Mesenchymal stem cell (in vitro differentiated cells and primary cell): ENCODE data around the gene METTL13.

Experiments used
- DNase-seq: peaks from one replicate; pipeline ENCODE4 v3.0.0-alpha.2; 2013
- H2AFZ ChIP-seq: one replicate; pipeline ENCODE4 v1.6.1; 2013; ENCODE audit warnings: low read depth, mild to moderate bottlenecking, control low read depth, inconsistent platforms, low read length, moderate library complexity
- H2AK5ac ChIP-seq: 2 replicates; pipeline ENCODE4 v1.6.1; 2013; ENCODE audit warnings: low read length, moderate library complexity, mild to moderate bottlenecking, inconsistent platforms; ENCODE audit not compliant: severe bottlenecking
- H2BK120ac ChIP-seq: one replicate; pipeline ENCODE4 v1.6.1; 2013; ENCODE audit warnings: low read depth, mild to moderate bottlenecking, inconsistent platforms, low read length, moderate library complexity
- H2BK12ac ChIP-seq, 2 experiments: one replicate each; pipeline ENCODE4 v1.6.1; 2013; ENCODE audit warnings: inconsistent platforms in 2 of 2, low read length in 2 of 2, mild to moderate bottlenecking in 2 of 2, moderate library complexity in 2 of 2, control low read depth in 1 of 2
- H2BK15ac ChIP-seq: one replicate; pipeline ENCODE4 v1.6.1; 2013; ENCODE audit warnings: mild to moderate bottlenecking, low read depth, inconsistent platforms; ENCODE audit not compliant: poor library complexity, severe bottlenecking
- H2BK5ac ChIP-seq: 2 replicates; pipeline ENCODE4 v1.6.1; 2013; ENCODE audit warnings: low read depth, mild to moderate bottlenecking, low read length, control low read depth, inconsistent platforms; ENCODE audit not compliant: poor library complexity, severe bottlenecking
- H3K14ac ChIP-seq, 2 experiments: one replicate each; pipeline ENCODE4 v1.6.1; 2013; ENCODE audit warnings: inconsistent platforms in 2 of 2, low read length in 2 of 2, control low read depth in 1 of 2, mild to moderate bottlenecking in 1 of 2, moderate library complexity in 1 of 2
- H3K18ac ChIP-seq, 2 experiments: one replicate each; pipeline ENCODE4 v1.6.1; 2013; ENCODE audit warnings: inconsistent platforms in 2 of 2, low read length in 2 of 2, control low read depth in 1 of 2, low read depth in 1 of 2, mild to moderate bottlenecking in 1 of 2
- H3K23ac ChIP-seq, 2 experiments: one replicate each; pipeline ENCODE4 v1.6.1; 2013; ENCODE audit warnings: inconsistent platforms in 2 of 2, low read length in 2 of 2, mild to moderate bottlenecking in 2 of 2, moderate library complexity in 2 of 2, control low read depth in 1 of 2
- H3K27ac ChIP-seq: 2 replicates; pipeline ENCODE4 v1.5.1; 2013; ENCODE audit warnings: mild to moderate bottlenecking, moderate library complexity, low read length, control low read depth, inconsistent platforms; ENCODE audit not compliant: poor library complexity, severe bottlenecking
- H3K27me3 ChIP-seq, 2 experiments: 2 replicates each; pipeline versions ENCODE4 v1.6.1 to v1.7.0; 2013; ENCODE audit warnings: low read length in 2 of 2, mild to moderate bottlenecking in 2 of 2, moderate library complexity in 2 of 2, control low read depth in 1 of 2, inconsistent platforms in 1 of 2; ENCODE audit not compliant: control insufficient read depth in 1 of 2, insufficient read depth in 1 of 2
- H3K36me3 ChIP-seq, 2 experiments: 2 replicates each; pipeline versions ENCODE4 v1.6.1 to v1.7.0; 2013; ENCODE audit warnings: low read length in 2 of 2, control low read depth in 1 of 2, inconsistent platforms in 1 of 2, low read depth in 1 of 2, mild to moderate bottlenecking in 1 of 2; ENCODE audit not compliant: insufficient read depth in 2 of 2, control insufficient read depth in 1 of 2
- H3K4ac ChIP-seq, 2 experiments: one replicate each; pipeline ENCODE4 v1.6.1; 2013; ENCODE audit warnings: inconsistent platforms in 2 of 2, low read length in 2 of 2, mild to moderate bottlenecking in 2 of 2, moderate library complexity in 2 of 2, control low read depth in 1 of 2, low read depth in 1 of 2
- H3K4me1 ChIP-seq: 2 replicates; pipeline ENCODE4 v1.6.1; 2013; ENCODE audit warnings: low read depth, low read length, control low read depth; ENCODE audit not compliant: control insufficient read depth, insufficient read depth
- H3K4me2 ChIP-seq: 2 replicates; pipeline ENCODE4 v1.6.1; 2013; ENCODE audit warnings: low read length, mild to moderate bottlenecking, inconsistent platforms; ENCODE audit not compliant: poor library complexity, severe bottlenecking
- H3K4me3 ChIP-seq, 2 experiments: 2 replicates each; pipeline versions ENCODE4 v1.5.1 to v1.7.0; 2013; ENCODE audit warnings: low read length in 2 of 2, mild to moderate bottlenecking in 2 of 2, control low read depth in 1 of 2, low read depth in 1 of 2; ENCODE audit not compliant: insufficient read depth in 1 of 2
- H3K79me1 ChIP-seq: replicated peaks from 2 replicates; pipeline ENCODE4 v1.6.1; 2013; ENCODE audit warnings: mild to moderate bottlenecking, control low read depth, low read length, inconsistent platforms; ENCODE audit not compliant: poor library complexity, severe bottlenecking
- H3K9ac ChIP-seq: 2 replicates; pipeline ENCODE4 v1.7.0; 2013; ENCODE audit warnings: mild to moderate bottlenecking, low read length, moderate library complexity
- H3K9me3 ChIP-seq: 2 replicates; pipeline ENCODE4 v1.7.0; 2013; ENCODE audit warnings: mild to moderate bottlenecking, low read length; ENCODE audit not compliant: control insufficient read depth
- H4K8ac ChIP-seq: one replicate; pipeline ENCODE4 v1.6.1; 2013; ENCODE audit warnings: inconsistent platforms, mild to moderate bottlenecking, low read length, moderate library complexity
- H4K91ac ChIP-seq: one replicate; pipeline ENCODE4 v1.6.1; 2013; ENCODE audit warnings: mild to moderate bottlenecking, low read length, inconsistent platforms
- WGBS: methylation state at CpG from one replicate; pipeline ENCODE4 v1.1.7; 2013; ENCODE audit warnings: mixed read lengths; 5-methylcytosine and 5-hydroxymethylcytosine counted together

Gene METTL13

GRCh38 chr1:171785766-171786165 is 4.3 kb downstream of the METTL13 start:
- no peak overlapping the region for H3K4ac ChIP-seq
- no peaks in the 10 kb centered on the region for H3K27me3 ChIP-seq
- H3K27ac ChIP-seq, result no peak overlapping the region
- no peak overlapping the region for H2BK120ac ChIP-seq
- H2AK5ac ChIP-seq, result no peak overlapping the region
- H3K9me3 ChIP-seq, result no peaks in the 10 kb centered on the region
- H2AFZ ChIP-seq, result no peak overlapping the region
- H3K4me2 ChIP-seq, result no peak overlapping the region
- H3K23ac ChIP-seq, result no peak overlapping the region
- H3K79me1 ChIP-seq, result peaks cover 45% of the 10 kb centered on the region
- 92% methylated on average over 9 of the region's 9 CpGs for WGBS
- no peak overlapping the region for H2BK12ac ChIP-seq
- no peak overlapping the region for H2BK15ac ChIP-seq
- peaks cover 7% of the 10 kb centered on the region for H3K4me1 ChIP-seq
- no peak overlapping the region for H4K91ac ChIP-seq
- no peak overlapping the region for H4K8ac ChIP-seq
- DNase-seq, result no peak
- no peak overlapping the region for H3K9ac ChIP-seq
- no peak overlapping the region for H3K4me3 ChIP-seq
- H3K36me3 ChIP-seq, result peaks cover 40 to 70% of the 10 kb centered on the region in 2 experiments
- no peak overlapping the region for H2BK5ac ChIP-seq
- no peak overlapping the region for H3K18ac ChIP-seq
- H3K14ac ChIP-seq, result no peak overlapping the region

- Histone ChIP-seq H2BK15ac (no peak overlapping the region), H3K9me3 (no peaks in the 10 kb centered on the region), H3K4me2 (no peak overlapping the region), H2AFZ (no peak overlapping the region), H3K4ac (no peak overlapping the region), H3K27ac (no peak overlapping the region), H2BK12ac (no peak overlapping the region), H2BK5ac (no peak overlapping the region), H3K27me3 (no peaks in the 10 kb centered on the region), H4K91ac (no peak overlapping the region), H3K79me1 (peaks cover 45% of the 10 kb centered on the region), H2BK120ac (no peak overlapping the region), H2AK5ac (no peak overlapping the region), H3K4me1 (peaks cover 7% of the 10 kb centered on the region), H3K23ac (no peak overlapping the region), H3K18ac (no peak overlapping the region), H4K8ac (no peak overlapping the region), H3K9ac (no peak overlapping the region), H3K4me3 (no peak overlapping the region), H3K36me3 (peaks cover 40 to 78% of the 10 kb centered on the region in 2 experiments), H3K14ac (no peak overlapping the region)
- 100% methylated on average over 2 of the region's 2 CpGs for WGBS
- DNase-seq, result no peak
Observed at GRCh38 chr1:171786534-171786933, 5.1 kb downstream of the METTL13 start.

GRCh38 chr1:171787686-171788480 is 6.4 kb downstream of the METTL13 start:
- Histone ChIP-seq H3K79me1 (peaks cover 40% of the 10 kb centered on the region), H2BK120ac (no peak overlapping the region), H2AK5ac (no peak overlapping the region), H3K36me3 (peaks cover 44 to 91% of the 10 kb centered on the region in 2 experiments), H2BK15ac (no peak overlapping the region), H4K91ac (no peak overlapping the region), H3K14ac (no peak overlapping the region), H3K4ac (no peak overlapping the region), H3K4me2 (no peak overlapping the region), H3K27ac (no peak overlapping the region), H2BK5ac (no peak overlapping the region), H2AFZ (no peak overlapping the region), H2BK12ac (no peak overlapping the region), H3K4me1 (peaks cover 7% of the 10 kb centered on the region), H3K23ac (no peak overlapping the region), H3K9ac (peak overlapping the region; percentile 76), H3K4me3 (no peak overlapping the region), H4K8ac (no peak overlapping the region), H3K18ac (no peak overlapping the region), H3K27me3 (no peaks in the 10 kb centered on the region), H3K9me3 (no peaks in the 10 kb centered on the region)
- DNase-seq, result no peak
- WGBS, result 98% methylated on average over 12 of the region's 15 CpGs

GRCh38 chr1:171788696-171789095 is 7.2 kb downstream of the METTL13 start:
- H2BK120ac ChIP-seq, result no peak overlapping the region
- no peak overlapping the region for H3K4me2 ChIP-seq
- H3K4me3 ChIP-seq, result peak overlapping the region in 1 of 2 experiments; percentile 56
- no peak overlapping the region for H3K27ac ChIP-seq
- H4K8ac ChIP-seq, result no peak overlapping the region
- no peaks in the 10 kb centered on the region for H3K27me3 ChIP-seq
- H3K18ac ChIP-seq, result no peak overlapping the region
- H3K36me3 ChIP-seq, result peaks cover 43 to 86% of the 10 kb centered on the region in 2 experiments
- no peak overlapping the region for H2AK5ac ChIP-seq
- H3K4ac ChIP-seq, result no peak overlapping the region
- no peak overlapping the region for H2BK15ac ChIP-seq
- 95% methylated on average over 5 of the region's 5 CpGs for WGBS
- no peak overlapping the region for H2BK5ac ChIP-seq
- no peak for DNase-seq
- peaks cover 38% of the 10 kb centered on the region for H3K79me1 ChIP-seq
- H2AFZ ChIP-seq, result no peak overlapping the region
- no peak overlapping the region for H3K14ac ChIP-seq
- H3K23ac ChIP-seq, result no peak overlapping the region
- H3K9ac ChIP-seq, result peak overlapping the region; percentile 76
- peaks cover 7% of the 10 kb centered on the region for H3K4me1 ChIP-seq
- H4K91ac ChIP-seq, result no peak overlapping the region
- H2BK12ac ChIP-seq, result no peak overlapping the region
- no peaks in the 10 kb centered on the region for H3K9me3 ChIP-seq
